Nephron (organoid): ENCODE measurements around the gene ZNF628.
A peak's percentile ranks its signal among the peaks of the same experiment; 100 is the strongest.

ENCODE experiments used
- H3K27ac Mint-ChIP-seq, 3 experiments: 2 replicates each; pipeline ENCODE4 v1.8.0; 2020; ENCODE audit warnings: mixed read lengths in 3 of 3, mild to moderate bottlenecking in 2 of 3, moderate library complexity in 1 of 3
- H3K27me3 Mint-ChIP-seq: 2 replicates; pipeline ENCODE4 v1.8.0; 2021; ENCODE audit warnings: low read depth, mild to moderate bottlenecking, moderate library complexity, mixed read lengths
- H3K36me3 Mint-ChIP-seq: 2 replicates; pipeline ENCODE4 v1.8.0; 2020; ENCODE audit warnings: low read depth, mixed read lengths
- H3K4me1 Mint-ChIP-seq: 2 replicates; pipeline ENCODE4 v1.8.0; 2020; ENCODE audit warnings: mixed read lengths
- H3K4me3 Mint-ChIP-seq, 3 experiments: 2 replicates each; pipeline ENCODE4 v1.8.0; 2020; ENCODE audit warnings: mild to moderate bottlenecking in 3 of 3, mixed read lengths in 3 of 3, moderate library complexity in 2 of 3
- H3K9me3 Mint-ChIP-seq: 2 replicates; pipeline ENCODE4 v1.8.0; 2020; ENCODE audit warnings: mixed read lengths
- CTCF ChIP-seq, 3 experiments: fragments of 200-600 bp; sonication (generic); IDR thresholded peaks; one replicate each; pipeline ENCODE4 v1.5.0; 2021; ENCODE audit warnings: antibody characterized with exemption in 3 of 3; ENCODE audit not compliant: unreplicated experiment in 3 of 3

Gene ZNF628

GRCh38 chr19:55476100-55476775 is at the start of gene ZNF628:
TSS of gene ZNF628 (plus strand) at chr19:55476617. CDS start at chr19:55479911, 3,294 bp downstream.
- peaks cover 42% of the 10 kb centered on the region for H3K4me1 Mint-ChIP-seq
- H3K27me3 Mint-ChIP-seq: peaks cover 8% of the 10 kb centered on the region
- no peak for TF ChIP-seq CTCF (IDR thresholded peaks at IDR 0.05; ENCODE audit: unreplicated experiment in 3 of 3)
- H3K9me3 Mint-ChIP-seq: no peaks in the 10 kb centered on the region
- H3K36me3 Mint-ChIP-seq: peaks cover 5% of the 10 kb centered on the region
- peak within 1 kb of the TSS; percentile 92 to 96 (median 95) for H3K4me3 Mint-ChIP-seq
- peak within 1 kb of the TSS; percentile 99 for H3K27ac Mint-ChIP-seq

- no peak overlapping the region for H3K27ac Mint-ChIP-seq
- H3K36me3 Mint-ChIP-seq: no peaks in the 10 kb centered on the region
- no peaks in the 10 kb centered on the region for H3K9me3 Mint-ChIP-seq
- peaks cover 3% of the 10 kb centered on the region for H3K27me3 Mint-ChIP-seq
- H3K4me1 Mint-ChIP-seq: no peaks in the 10 kb centered on the region
- no peak for TF ChIP-seq CTCF (IDR thresholded peaks at IDR 0.05; ENCODE audit: unreplicated experiment in 3 of 3)
- H3K4me3 Mint-ChIP-seq: no peak overlapping the region
Measured at GRCh38 chr19:55431183-55431582, 45.2 kb upstream of the ZNF628 start.

GRCh38 chr19:55432241-55432959 is 44.0 kb upstream of the ZNF628 start:
- no peak for TF ChIP-seq CTCF (IDR thresholded peaks at IDR 0.05; ENCODE audit: unreplicated experiment in 3 of 3)

GRCh38 chr19:55433292-55433691 is 43.1 kb upstream of the ZNF628 start:
- Mint-ChIP-seq H3K27me3 (peaks cover 20% of the 10 kb centered on the region), H3K27ac (no peak overlapping the region), H3K36me3 (no peaks in the 10 kb centered on the region), H3K4me3 (no peak overlapping the region), H3K4me1 (peaks cover 5% of the 10 kb centered on the region), H3K9me3 (no peaks in the 10 kb centered on the region)
- no peak for TF ChIP-seq CTCF (IDR thresholded peaks at IDR 0.05; ENCODE audit: unreplicated experiment in 3 of 3)

More at GRCh38 chr19:55432241-55432959, 44.0 kb upstream of the ZNF628 start:
- H3K27me3 Mint-ChIP-seq: peaks cover 13% of the 10 kb centered on the region
- H3K4me1 Mint-ChIP-seq: peaks cover 2% of the 10 kb centered on the region
- H3K9me3 Mint-ChIP-seq: no peaks in the 10 kb centered on the region
- H3K4me3 Mint-ChIP-seq: no peak overlapping the region
- H3K27ac Mint-ChIP-seq: no peak overlapping the region
- H3K36me3 Mint-ChIP-seq: no peaks in the 10 kb centered on the region

GRCh38 chr19:55434356-55434919 is 42.0 kb upstream of the ZNF628 start:
- no peak for TF ChIP-seq CTCF (IDR thresholded peaks at IDR 0.05; ENCODE audit: unreplicated experiment in 3 of 3)
- Mint-ChIP-seq H3K9me3 (peaks cover 2% of the 10 kb centered on the region), H3K27ac (no peak overlapping the region), H3K4me3 (no peak overlapping the region), H3K36me3 (no peaks in the 10 kb centered on the region), H3K4me1 (peaks cover 5% of the 10 kb centered on the region), H3K27me3 (peaks cover 32% of the 10 kb centered on the region)
